HG02798 (cell line): ENCODE measurements around the gene RBM19.

Source experiments
- ATAC-seq: cut with Tn5 transposase; IDR thresholded peaks from one replicate; pipeline ENCODE4 v1.9.1; 2021; ENCODE audit warnings: mild to moderate bottlenecking; ENCODE audit not compliant: unreplicated experiment, poor library complexity

Gene RBM19

DNA sequence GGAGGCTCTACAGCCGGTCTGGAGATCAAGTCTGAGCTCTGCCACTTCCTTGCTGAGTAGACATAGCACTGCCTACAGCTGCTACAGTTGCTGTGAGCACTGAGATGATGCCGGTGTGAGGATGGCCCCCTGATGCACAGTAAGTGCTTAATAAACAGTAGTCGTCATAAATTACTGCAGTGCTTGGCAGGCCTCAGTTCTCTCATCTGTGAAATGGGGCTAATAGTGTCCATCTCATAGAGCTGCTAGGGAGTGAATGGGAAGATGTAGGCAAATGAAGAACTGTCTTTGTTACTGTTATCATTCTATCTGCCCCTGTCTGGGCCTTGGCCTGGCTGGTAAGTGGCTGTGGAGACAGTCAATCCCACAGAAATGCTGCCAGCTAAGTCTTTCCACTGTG is 124.3 kb downstream of the RBM19 start:
- no peak for ATAC-seq

DNA sequence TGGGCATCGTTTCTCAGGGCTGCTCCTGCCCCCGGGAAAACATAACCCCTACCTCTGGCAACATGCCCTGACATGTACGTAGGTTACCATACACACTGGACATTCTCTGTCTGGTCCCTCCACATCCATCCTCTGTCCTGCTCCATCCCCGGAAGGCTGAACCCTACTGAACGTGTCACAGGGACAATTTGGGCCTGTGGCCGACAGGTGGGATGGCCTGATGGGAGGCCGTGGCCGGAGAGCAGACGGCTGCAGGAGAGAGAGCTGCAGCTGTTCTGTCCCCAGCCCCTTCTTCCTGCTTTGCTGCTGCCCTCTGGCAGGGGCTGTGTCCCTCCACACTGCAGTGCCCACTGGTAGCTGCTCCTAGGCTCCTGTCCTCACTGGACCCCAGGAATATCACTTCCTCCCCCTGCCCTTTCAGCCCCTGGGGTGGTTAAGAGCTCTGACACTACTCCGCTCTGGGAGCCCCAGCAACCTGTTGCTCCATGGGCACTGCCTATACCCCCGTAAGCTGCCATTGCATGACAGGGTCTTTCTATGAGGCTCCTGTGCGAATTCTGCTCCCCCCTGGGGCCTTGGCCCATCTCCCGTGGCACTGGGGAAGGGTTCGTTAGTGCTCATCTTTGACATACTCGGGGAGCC is 125.6 kb downstream of the RBM19 start:
- no peak for ATAC-seq

DNA sequence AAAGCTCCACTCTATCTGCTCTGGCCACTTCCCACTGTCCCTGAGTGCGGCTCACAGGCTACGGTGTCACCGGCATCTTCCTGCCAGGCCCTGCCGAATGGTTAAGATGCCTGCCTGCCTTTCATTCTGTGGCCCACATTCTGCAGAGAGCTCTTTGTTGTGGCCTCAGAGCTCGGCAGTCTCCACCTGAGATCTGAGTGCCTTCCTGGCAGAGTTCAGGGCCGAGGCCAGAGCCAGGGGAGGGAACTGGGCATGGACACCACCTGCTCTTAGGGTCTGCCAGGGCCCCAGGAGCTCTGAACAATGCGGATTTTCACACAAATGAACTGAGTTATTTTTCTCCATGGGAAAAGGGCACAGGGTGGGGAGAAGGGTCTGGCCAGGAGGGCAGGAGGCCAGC is 127.2 kb downstream of the RBM19 start:
- ATAC-seq: no peak

DNA sequence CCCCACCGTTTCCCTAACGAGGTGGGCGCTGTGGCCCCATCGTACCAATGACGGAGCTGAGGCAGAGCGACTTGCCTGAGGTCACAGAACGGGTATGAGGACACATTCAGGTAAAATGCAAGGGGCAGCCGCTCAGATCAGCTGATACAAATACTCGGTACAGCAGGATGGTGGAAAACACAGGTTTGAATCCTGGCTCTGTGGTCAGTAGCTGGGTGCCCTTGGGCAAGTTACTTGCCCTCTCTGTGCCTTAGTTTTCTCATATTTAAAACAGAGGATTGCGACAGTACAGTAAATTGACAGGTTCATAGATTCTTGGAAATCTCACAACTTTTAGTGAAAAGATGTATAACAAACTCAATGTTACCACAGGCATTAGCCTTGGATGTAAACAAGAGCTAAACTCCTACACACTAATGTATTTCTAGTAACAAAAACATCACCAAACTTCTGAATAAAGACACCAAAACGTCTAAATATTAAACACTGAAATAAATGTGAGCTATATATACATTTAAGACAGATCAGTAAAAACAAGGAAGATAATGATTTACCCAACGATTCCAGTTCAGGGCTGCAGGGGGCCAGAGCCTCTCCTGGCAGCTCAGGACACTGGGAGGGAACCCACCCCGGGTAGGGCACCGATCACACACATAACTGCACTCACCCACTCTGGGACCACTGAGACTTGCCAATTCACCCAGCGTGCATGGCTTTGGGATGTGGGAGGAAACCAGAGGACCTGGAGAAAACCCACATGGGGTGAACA is 128.4 kb downstream of the RBM19 start:
- no peak for ATAC-seq

DNA sequence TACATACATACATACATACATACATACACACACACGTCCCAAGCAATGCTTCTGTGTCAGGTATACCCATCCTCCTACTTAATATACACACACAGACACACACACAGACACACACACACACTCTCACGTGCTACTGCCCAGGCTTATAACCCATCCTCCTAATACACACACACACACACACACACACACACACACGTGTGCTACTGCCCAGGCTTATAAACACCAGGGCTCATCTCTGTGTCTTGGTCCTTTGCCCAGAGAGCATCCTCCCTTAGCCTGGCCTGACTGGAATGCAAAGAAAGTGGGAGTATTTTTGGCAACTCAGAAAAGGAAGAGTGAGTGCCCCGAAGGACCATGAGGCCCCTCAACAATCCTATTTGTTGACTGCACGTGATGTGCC is 129.0 kb downstream of the RBM19 start:
- ATAC-seq: no peak

DNA sequence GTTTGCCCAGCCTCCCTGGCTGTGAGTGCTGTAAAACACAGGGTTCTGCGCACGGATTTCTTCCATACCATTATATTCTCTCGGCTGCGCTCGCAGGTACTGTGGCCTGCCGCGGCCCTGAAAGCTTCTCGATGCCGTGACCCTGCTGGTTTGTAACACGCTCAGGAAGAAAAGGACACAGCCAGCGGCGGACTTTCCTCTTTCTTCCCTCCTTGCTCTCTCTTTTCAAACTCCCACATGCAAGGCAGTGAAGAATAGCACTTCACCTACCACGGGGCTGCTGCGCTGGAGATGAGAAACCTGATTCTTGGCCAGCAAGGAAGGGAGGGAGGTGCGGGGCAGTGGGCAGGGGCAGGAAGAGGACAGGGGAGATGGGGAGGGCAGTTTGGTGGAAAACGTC is 130.2 kb downstream of the RBM19 start:
- ATAC-seq: no peak

DNA sequence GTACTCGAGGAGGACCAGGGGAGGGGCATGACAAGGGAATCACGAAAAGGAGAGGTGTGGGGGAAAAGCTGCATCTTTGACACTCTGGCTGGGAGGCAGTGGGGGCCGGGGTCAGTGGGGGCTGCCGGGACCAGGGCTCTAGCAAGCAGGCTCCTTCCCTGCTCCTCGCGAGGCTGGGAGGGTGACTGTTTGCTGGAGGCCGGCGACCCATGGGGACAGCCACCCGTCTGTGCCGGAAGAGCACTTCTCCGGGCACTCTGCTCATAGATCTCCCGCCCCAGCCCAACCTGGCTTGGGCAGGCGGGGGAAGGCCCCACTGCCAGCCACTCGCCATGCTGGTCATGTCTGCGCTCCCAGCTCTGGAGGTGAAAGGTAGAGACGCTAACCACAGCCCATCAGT is 130.7 kb downstream of the RBM19 start:
- ATAC-seq: no peak

DNA sequence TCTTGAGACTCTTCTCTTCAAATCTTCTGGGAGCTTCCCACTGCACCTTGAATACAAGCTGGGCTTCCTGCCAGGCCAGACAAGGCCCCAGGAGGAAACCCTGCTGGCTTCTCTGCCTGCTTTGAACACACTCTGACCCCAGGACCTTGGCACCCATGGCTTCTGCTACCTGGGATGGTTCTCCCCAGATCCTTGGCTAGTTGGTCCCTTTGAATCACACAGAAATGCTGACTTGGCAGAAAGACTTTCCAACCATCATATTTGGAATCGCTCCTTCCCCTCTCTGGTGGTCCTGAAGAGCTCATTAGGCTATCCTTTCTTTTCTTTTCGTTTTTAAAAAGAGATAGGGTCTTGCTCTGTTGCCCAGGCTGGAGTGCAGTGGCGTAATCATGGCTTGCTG is 132.7 kb downstream of the RBM19 start:
- ATAC-seq: no peak

DNA sequence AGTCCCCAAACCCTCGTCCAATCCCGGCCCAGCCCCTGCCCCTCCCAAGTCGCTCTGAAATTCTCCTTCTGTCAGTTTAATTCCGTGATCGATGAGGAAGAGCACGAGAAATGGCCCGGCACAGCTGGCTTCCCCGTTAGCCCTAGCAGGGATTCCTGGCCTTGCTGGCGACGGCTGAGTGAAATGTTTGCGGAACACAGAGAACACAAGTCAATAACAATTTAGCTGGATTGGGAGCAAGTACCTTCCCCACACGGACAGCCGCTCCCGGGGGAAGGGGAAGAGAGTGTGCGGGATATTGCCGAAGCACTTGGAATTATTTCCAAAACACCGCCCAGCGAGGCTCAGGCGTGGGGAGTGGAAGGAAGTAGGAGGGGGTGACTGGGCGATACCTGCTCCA is 134.6 kb downstream of the RBM19 start:
- ATAC-seq: no peak

DNA sequence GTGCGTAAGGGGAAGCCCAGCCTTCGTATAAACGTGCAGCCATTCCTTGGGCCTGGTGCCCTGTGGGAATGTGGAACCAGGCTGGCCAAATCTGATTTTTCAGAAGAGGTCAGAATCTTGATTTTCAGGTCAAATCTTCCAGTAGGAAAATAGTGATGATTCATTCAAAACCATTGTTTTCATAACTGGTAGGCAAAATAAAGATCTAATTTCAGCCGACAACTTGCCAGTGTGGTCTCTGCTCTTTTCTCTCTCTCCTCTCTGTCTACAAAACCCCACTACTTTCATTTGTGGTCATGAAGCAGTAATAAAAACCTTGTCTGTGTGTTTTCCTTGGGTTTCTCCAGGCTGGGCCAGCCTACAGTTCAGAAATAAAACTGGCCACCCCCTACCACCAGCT is 135.1 kb downstream of the RBM19 start:
- no peak for ATAC-seq

DNA sequence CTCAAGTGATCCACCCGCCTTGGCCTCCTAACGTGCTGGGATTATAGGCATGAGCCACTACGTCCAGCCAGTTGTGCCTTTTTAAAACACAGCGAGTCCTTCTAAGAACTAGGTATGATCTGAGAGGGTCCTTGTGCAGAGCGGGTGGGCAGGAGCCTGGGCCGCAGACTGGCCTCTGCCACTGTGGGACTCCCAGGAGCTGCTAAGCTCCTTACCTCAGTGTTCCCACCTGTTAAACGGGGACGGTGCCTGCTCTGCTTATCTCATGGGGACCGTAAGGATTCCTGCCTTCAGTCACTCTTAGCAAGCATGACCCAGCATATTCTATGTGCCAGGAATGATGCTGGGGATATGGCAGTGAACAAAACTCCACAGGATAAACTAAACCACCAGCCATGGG is 136.9 kb downstream of the RBM19 start:
- ATAC-seq: no peak

DNA sequence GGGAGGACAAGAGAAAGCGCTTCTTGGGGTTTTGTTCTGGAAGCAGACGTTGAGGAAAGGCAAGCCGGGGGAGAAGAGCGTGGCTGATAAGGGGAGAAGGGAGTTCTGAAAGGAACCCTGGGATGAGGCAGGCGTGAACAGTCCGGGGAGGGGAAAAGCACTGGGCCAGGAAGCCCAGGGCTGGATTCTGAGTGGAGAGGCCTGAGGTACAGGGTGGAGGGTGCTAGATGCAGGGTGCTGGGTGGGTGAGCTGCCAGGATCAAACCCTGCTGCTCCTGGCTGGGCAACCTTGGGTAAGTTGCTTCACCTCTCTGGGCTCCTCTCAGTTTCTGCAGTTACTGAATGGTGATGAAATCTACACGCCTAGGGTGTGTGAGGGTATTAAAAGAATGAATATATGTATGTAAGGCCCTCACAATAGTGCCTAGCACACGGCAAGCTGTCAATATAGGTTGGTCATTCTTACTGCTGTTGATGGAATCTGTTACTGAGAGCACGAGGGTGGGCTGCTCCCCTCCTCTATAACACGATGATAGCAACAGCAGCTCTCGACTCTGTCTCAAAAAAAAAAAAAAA is 138.5 kb downstream of the RBM19 start:
- no peak for ATAC-seq

DNA sequence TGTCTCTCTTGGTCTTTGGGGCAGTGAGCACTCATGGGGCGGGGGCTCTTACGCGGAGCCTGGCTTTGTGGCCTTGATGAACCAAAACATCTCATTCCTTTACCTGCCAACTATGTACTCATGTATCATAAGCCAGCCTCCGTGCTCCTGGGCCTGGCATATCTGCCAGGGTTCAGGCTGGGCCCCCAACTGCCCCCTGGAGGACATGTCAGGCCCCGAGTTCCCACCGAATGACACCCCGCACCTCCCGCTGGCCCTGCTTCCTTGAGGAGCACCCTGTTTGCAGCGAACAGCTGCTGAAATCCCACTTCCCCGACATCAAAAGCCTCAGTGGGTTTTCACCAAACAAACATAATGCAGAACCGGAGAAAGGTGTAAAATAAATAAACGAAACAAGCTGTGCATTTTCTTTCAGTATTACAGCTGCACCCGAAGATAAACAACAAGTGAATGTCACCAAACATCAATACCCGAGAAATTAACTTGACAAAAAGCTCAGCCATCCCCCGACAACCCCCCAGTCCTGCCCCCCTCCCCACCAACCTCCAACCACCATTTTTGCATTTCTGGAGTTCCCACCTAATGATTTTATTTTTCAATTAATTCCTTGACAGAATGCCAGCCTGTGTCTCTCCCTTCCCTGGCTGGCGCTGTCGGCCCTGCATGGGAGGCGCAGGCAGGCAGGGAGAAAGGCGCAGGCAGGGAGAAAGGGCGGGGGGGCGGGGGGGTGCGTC is 139.2 kb downstream of the RBM19 start:
- no peak for ATAC-seq

DNA sequence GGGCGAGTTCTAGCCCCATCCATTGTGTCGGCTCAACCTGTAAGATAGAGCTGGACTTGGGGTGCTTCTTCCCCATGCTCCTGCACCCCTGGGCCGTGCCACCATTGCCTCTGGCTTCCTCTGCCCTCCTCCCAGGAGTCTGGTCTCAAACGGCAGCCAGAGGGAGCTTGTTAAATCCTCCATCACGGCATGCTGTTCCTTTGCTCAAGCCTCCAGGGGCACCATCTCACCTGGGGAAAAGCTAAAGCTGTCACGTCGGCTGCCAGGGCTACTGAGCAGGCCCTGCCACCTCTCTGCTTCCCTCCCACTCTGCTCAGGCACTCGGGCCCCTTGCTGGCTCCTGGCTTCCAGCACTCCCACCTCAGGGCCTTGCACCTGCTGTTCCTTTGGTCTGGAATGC is 140.4 kb downstream of the RBM19 start:
- no peak for ATAC-seq

DNA sequence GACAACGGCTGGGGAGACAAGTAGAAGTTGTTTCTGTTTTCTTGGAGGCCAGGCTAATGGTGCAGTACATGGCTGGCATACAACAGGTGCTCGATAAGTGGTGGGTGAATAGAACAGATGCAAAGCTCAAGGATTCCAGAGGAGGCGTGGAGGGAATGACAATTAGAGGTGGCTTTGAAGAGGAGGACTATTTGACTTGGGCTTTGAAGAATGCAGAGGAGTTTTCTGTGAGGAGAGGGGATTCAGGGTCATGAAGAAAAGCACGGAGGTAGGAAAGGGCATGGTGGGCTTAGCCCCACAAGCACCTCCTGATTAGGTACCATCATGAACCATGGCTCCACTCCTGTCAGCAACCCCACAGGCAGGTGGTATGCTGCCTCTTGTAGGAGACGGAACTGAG is 142.3 kb downstream of the RBM19 start:
- ATAC-seq: no peak

DNA sequence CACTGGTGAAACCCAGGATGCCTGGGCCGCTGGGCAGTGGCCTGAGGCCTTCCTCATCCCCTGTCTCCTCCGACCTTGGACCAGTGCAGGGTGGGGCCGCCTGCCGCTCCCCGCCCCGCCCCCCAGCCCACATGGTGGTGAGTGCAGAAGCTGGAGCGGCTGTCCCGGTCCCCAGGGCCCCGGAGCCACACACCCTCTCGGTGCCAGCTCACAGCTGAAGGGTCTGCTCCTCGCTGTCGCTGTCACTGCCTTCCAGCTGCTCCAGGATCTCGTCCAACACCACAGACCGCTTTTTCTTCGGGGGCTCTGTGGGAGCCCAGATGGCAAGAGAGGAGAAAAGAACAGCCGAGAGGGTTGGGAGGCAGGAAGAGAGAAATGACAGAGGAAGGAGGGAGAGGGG is 143.1 kb downstream of the RBM19 start:
- no peak for ATAC-seq

DNA sequence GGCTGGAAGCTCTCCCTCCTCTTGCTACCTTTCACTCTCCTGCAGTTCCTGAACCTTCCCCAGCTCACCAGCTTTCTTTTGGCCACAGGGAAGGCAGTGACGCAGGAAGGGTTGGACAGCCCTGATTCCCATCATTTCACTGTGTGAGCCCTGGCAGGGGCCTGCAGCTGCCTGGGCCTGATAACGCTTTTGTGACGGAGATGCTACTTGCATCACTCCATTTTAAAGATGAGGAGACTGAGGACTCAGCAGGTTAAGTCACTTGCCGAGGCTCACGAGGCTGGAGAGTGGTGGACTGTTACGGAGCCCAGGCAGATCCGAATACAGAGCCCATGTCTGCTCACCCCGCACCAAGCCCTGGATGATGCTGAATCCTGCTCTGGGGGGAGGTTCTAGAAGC is 145.3 kb downstream of the RBM19 start:
- no peak for ATAC-seq

DNA sequence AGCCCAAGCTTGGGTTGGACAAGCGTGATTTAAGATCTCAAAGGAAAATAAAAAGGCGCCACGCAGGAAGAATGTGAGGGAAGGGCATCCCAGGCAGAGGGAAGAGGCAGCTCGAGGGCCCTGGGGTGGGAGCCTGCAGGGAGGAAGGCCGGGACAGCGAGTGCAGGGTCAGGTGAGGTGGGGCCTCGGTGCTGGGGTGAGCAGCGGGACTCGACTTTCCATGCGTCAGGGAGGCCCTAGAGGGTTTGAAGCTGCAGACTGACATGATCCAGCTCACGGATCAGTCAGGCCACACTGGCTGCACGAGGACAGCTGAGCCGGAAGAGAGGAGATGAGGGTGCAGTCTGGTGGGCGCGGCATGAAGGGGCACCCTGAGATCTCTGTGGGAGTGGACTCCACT is 145.8 kb downstream of the RBM19 start:
- ATAC-seq: no peak

DNA sequence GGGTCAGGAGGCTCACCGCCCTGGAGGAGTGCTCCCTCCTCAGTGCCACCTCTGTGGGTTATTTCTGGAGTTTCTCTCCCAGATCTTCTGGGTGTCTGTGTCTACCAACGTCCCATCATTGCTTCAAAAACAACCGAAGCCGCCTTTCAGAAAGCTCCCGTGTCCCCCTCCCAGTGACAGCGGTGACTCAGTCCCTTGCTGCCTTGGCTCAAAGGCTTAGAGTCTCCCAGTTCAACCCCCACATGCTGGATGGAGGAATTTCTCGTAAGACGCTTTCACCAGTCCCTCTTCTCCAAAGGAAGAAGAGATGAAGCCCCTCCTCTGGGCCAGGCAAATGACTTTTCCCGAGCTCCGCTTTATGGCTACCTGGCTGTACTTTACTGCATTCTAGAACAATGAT is 146.6 kb downstream of the RBM19 start:
- ATAC-seq: no peak

DNA sequence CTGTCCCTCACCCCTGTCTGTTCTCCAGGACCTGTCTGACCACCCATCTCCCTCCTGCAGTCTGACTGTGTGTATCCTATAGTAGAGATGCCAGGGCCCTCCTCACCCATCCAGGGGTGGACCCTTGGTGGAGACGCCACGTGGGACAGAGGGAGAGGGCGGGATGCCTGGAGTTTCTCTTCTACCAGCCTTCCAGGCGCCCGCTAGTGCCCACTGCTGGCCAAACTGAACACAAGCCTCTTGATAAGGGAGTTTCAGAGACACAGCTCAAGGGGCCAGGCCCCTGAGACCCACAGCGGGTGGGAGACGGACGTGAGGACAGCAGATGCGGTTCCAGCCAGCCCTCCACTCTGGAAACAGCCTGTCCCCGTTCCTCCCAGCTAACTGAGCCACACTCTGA is 147.3 kb downstream of the RBM19 start:
- no peak for ATAC-seq

DNA sequence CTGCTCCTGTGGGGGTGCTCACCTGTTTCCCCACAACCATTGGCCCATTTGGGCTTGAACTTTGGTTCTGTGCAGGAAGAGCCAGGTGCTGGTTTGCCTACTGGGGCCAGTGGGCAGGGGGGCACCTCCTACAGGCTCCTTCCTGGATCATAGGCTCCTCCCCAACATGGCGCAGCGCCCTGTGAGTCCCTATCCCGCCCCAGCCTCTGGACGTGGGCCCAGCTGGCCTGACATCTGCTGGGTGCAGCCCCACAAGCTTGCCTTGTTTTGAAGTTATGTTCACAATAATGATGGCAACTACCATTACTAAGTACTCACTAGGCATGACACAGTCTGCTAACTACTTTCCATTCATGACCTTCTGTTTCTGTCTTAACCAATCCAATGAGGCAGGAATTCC is 147.8 kb downstream of the RBM19 start:
- ATAC-seq: no peak
